Stimulated activated CD8-positive, alpha-beta memory T cell treated with anti-CD3 and anti-CD28 coated beads, Interleukin-4, amount 100 ng/mL, for 4 hours (primary cell): ENCODE results near the gene PCDHGA10.
"Not testable (repeated sequence)": the region's sequence is repeated elsewhere in the genome, so short reads cannot be mapped to it uniquely, and the experiment has no call there.

Experiments
- DNase-seq, 2 donors: peaks; one replicate each; pipeline ENCODE4 v3.0.0-alpha.2; 2020; ENCODE audit warnings: low read depth in 2 of 2, low spot score in 1 of 2

PCDHGA10 gene

GRCh38 chr5:141412854-141413539, at the start of gene PCDHGA10:
PCDHGA10 (plus strand) TSS chr5:141412987; CDS start chr5:141413176, 189 bp downstream.
- DNase-seq: no peak

DNA sequence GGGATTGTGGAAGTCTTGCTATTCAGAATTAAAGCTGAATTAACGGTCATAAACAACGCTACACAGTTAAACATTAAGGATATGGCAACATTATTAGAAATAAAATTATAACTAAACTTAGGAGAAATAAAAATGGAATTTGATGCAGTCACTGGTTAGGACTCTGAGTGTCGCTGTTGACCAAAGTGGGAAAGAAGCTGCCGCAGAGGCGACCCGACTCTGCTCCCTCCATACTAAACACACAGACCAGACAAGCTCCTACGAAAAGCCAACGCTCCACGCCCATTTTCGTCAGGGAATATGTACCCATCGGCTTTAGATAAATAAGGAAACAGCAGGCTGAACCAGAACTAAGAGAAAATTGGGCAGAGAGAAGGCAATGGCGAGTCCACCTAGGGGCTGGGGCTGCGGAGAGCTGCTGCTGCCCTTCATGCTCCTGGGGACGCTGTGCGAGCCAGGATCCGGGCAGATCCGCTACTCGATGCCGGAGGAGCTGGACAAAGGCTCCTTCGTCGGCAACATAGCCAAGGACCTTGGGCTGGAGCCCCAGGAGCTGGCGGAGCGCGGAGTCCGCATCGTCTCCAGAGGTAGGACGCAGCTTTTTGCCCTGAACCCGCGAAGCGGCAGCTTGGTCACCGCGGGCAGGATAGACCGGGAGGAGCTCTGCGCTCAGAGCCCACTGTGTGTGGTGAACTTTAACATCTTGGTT, 48.7 kb upstream of the PCDHGA10 start, which contains the start of gene PCDHGA5:
TSS of gene PCDHGA5 (plus strand) at position 211 of the 709 bp plus-strand sequence. CDS start at position 380, 169 bp downstream.
- no peak for DNase-seq

DNA sequence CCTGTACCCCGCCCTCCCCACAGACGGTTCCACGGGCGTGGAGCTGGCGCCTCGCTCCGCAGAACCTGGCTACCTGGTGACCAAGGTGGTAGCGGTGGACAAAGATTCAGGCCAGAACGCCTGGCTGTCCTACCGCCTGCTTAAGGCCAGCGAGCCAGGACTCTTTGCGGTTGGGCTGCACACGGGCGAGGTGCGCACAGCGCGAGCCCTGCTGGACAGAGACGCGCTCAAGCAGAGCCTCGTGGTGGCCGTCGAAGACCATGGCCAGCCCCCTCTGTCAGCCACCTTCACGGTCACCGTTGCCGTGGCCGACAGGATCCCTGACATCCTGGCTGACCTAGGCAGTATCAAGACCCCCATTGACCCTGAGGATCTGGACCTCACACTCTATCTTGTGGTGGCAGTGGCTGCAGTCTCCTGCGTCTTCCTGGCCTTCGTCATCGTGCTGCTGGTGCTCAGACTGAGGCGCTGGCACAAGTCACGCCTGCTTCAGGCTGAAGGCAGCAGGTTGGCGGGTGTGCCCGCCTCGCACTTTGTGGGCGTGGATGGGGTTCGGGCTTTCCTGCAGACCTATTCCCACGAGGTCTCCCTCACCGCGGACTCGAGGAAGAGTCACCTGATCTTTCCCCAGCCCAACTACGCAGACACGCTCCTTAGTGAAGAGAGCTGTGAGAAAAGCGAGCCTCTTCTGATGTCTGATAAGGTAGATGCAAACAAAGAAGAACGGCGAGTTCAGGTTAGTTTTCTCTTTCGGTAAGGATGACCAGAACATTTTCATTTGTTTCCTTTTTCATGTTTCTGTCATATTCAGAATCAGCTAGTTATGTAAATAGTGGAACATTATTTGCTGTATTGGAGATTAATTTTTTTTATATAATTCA, 46.5 kb upstream of the PCDHGA10 start:
- no peak for DNase-seq

DNA sequence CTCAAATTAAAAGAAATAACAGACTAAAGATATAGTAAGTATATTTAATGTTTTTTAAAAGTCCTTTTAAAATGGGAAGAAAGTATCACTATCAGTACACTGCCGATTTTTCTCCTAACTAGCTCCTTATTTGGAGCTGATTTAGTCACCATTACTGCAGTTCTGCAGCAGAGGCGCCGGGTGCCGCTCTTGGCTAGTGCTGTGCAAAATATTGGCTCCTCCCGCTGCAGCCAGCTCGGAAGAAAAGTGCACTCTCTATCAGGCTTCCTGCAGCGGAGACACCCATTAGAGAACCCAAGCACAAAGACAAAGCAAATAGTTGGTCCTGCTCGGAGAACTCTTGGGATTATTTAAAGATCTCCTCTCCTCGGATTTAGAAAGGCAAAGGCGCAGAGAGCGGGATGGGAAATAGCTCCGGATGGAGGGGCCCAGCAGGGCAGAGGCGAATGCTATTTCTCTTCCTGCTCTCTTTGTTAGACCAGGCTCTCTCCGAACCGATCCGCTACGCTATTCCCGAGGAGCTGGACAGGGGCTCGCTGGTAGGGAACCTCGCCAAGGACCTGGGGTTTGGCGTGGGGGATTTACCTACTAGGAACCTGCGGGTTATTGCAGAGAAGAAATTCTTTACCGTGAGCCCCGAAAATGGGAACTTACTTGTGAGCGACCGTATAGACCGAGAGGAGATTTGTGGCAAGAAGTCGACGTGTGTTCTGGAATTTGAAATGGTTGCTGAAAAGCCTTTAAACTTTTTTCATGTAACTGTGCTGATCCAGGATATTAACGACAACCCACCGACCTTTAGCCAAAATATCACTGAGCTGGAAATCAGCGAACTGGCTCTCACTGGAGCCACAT, 42.6 kb upstream of the PCDHGA10 start, which contains the start of gene PCDHGB3:
TSS of gene PCDHGB3 (plus strand) at position 249 of the 855 bp plus-strand sequence. CDS start at position 402, 153 bp downstream.
- DNase-seq: no peak

DNA sequence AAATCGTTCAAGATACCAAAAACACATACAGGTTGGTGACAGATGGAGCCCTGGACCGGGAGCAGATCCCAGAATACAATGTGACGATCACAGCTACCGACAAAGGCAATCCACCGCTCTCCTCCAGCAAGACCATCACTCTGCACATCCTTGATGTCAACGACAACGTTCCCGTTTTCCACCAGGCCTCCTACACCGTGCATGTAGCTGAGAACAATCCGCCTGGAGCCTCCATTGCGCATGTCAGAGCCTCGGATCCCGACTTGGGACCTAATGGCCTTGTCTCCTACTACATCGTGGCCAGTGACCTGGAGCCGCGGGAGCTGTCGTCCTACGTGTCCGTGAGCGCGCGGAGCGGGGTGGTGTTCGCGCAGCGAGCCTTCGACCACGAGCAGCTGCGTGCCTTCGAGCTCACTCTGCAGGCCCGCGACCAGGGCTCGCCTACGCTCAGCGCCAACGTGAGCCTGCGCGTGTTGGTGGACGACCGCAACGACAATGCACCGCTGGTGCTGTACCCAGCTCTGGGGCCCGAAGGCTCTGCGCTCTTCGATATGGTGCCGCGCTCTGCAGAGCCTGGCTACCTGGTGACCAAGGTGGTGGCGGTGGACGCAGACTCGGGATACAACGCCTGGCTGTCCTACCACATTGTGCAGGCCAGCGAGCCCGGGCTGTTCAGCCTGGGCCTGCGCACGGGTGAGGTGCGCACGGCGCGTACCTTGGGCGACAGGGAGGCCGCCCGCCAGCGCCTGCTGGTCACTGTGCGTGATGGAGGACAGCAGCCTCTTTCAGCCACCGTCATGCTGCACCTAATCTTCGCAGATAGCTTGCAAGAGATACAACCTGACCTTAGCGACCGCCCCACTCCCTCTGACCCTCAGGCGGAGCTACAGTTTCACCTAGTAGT, 41.0 kb upstream of the PCDHGA10 start:
- no peak for DNase-seq

DNA sequence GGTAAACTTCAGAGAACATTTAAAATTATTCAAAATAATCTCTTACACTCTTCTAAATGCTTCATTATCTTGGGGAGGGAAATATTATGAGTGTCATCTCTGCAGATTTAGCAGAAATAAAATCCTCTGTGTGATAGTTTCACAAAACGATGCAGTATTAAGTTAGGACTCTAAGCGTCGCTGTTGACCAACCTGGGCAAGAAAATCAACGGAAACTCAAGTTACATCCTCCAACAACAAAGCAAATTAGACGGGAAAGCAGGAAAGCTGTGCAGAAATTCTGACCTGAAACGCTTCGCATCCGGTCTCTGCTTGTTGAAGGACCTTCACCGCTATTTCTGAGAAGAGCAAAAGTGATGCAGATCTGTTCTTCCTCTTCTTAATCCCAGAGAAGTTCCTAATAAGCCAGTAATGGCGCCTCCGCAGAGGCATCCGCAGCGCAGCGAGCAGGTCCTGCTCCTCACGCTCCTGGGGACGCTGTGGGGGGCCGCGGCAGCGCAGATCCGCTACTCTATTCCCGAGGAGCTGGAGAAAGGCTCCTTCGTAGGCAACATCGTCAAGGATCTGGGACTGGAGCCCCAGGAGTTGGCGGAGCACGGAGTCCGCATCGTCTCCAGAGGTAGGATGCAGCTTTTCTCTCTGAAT, 39.0 kb upstream of the PCDHGA10 start, which contains the start of gene PCDHGA6:
TSS of gene PCDHGA6 (plus strand) at position 219 of the 645 bp plus-strand sequence. CDS start at position 412, 193 bp downstream.
- no peak for DNase-seq

DNA sequence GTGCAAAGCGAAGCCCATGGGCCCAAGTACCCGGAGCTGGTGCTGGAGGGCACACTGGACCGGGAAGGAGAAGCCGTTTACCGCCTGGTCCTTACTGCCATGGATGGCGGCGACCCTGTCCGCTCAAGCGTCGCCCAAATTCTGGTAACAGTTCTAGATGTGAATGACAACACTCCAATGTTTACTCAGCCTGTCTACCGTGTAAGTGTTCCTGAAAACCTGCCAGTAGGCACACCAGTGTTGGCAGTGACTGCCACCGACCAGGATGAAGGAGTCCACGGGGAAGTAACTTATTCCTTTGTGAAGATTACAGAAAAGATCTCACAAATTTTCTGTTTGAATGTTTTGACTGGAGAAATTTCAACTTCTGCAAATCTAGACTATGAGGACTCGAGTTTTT, 38.2 kb upstream of the PCDHGA10 start:
- DNase-seq: no peak

- not testable (repeated sequence) for DNase-seq
These were observed 37.2 kb upstream of the PCDHGA10 start for GRCh38 chr5:141375444-141376155.

GRCh38 chr5:141382469-141383294, 30.1 kb upstream of the PCDHGA10 start, which contains the start of gene PCDHGA7:
PCDHGA7 (plus strand) TSS chr5:141382742; CDS start chr5:141382900, 158 bp downstream.
- no peak for DNase-seq

GRCh38 chr5:141383345-141383744, 29.4 kb upstream of the PCDHGA10 start:
- DNase-seq: no peak

DNA sequence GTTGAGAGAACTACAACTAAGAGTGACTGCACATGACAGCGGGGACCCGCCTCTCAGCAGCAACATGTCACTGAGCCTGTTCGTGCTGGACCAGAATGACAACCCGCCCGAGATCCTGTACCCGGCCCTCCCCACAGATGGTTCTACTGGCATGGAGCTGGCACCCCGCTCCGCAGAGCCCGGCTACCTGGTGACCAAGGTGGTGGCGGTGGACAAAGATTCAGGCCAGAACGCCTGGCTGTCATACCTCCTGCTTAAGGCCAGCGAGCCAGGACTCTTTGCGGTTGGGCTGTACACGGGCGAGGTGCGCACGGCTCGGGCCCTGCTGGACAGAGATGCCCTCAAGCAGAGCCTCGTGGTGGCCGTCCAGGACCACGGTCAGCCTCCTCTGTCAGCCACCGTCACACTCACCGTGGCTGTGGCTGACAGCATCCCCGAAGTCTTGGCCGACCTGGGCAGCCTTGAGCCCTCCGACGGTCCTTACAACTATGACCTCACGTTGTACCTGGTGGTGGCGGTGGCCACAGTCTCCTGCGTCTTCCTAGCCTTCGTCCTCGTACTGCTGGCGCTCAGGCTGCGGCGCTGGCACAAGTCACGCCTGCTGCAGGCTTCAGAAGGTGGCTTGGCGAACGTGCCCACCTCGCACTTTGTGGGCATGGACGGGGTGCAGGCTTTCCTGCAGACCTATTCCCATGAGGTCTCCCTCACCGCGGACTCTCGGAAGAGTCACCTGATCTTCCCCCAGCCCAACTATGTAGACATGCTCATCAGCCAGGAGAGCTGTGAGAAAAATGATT, 28.1 kb upstream of the PCDHGA10 start:
- no peak for DNase-seq

GRCh38 chr5:141387557-141388311, 25.1 kb upstream of the PCDHGA10 start, which contains the start of gene PCDHGB4:
PCDHGB4 (plus strand) TSS chr5:141387698; CDS start chr5:141387885, 187 bp downstream.
- not testable (repeated sequence) for DNase-seq

- DNase-seq: no peak
These were observed 24.1 kb upstream of the PCDHGA10 start for GRCh38 chr5:141388661-141389060.

GRCh38 chr5:141389153-141390042, 23.4 kb upstream of the PCDHGA10 start:
- DNase-seq: no peak
